Activated B cell treated with CpG ODN at 0.5 μM for 24 hours (primary cell): ENCODE data around the gene MTG2. TPM values are rescaled to one million over a fixed set of nuclear protein-coding genes. Genes with fewer than 3 reads are reported as not detected.

Source experiments
- ATAC-seq: fragments of 200-7000 bp; cut with Tn5 transposase; one replicate; pipeline ENCODE4 v1.10.0; 2021; ENCODE audit warnings: low read depth, mild to moderate bottlenecking, moderate library complexity
- CTCF ChIA-PET: fragments of 350-600 bp; sonication (Branson Sonifier 250); formaldehyde crosslinking; loops from one replicate; lab custom pipeline; 2021; ENCODE audit warnings: antibody characterized with exemption; lab: Charles Lee
- POLR2A ChIA-PET: fragments of 350-600 bp; sonication (Branson Sonifier 250); formaldehyde crosslinking; loops from one replicate; lab custom pipeline; 2021; ENCODE audit warnings: antibody characterized with exemption; lab: Charles Lee
- DNase-seq: peaks from one replicate; pipeline ENCODE4 v3.0.0; 2022
- H3K27ac Mint-ChIP-seq: one replicate; pipeline ENCODE4 v1.8.0; 2020; ENCODE audit warnings: mixed read lengths
- H3K27me3 Mint-ChIP-seq: one replicate; pipeline ENCODE4 v1.8.0; 2021; ENCODE audit warnings: mixed read lengths
- H3K36me3 Mint-ChIP-seq: one replicate; pipeline ENCODE4 v1.8.0; 2021; ENCODE audit warnings: low read depth, mixed read lengths
- H3K4me1 Mint-ChIP-seq: one replicate; pipeline ENCODE4 v1.8.0; 2021; ENCODE audit warnings: mixed read lengths
- H3K4me3 Mint-ChIP-seq: one replicate; pipeline ENCODE4 v1.8.0; 2020; ENCODE audit warnings: mild to moderate bottlenecking, mixed read lengths
- H3K9me3 Mint-ChIP-seq: one replicate; pipeline ENCODE4 v1.8.0; 2020; ENCODE audit warnings: mixed read lengths
- intact Hi-C: fragments of 100-400 bp; cut with micrococcal nuclease; formaldehyde crosslinking; loops from one replicate; pipeline ENCODE4 v1.15.1; 2024
- total RNA-seq: library from RNA; stranded (reverse); gene quantifications from 2 replicates; pipeline ENCODE4 v1.2.3, GENCODE V29; 2022
- TF ChIP-seq, protein P1 (sequence below): fragments of 200-600 bp; IDR thresholded peaks from one replicate; pipeline ENCODE4 v1.8.0; 2022; ENCODE audit warnings: antibody characterized with exemption, mild to moderate bottlenecking

Gene MTG2
- total RNA-seq, 1 donor from 2014 or later = 46.8 TPM

DNA sequence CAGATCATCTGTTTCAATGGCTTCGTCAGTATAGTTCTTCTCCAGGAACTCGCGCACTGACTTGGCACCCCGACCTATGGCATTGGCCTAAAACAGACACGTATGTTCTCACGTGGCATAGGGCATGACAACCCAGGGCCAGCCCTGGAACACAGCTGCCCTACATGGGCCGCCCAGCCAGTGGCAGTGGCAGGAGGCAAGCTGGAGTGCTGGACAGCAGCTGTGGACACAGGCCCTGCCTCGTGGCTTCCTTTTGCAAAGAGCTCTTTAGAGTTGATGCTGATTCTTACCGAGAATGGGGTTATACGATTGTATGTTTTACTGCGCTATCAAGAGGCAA is 44.7 kb upstream of the MTG2 start:
- TF ChIP-seq, protein P1, sequence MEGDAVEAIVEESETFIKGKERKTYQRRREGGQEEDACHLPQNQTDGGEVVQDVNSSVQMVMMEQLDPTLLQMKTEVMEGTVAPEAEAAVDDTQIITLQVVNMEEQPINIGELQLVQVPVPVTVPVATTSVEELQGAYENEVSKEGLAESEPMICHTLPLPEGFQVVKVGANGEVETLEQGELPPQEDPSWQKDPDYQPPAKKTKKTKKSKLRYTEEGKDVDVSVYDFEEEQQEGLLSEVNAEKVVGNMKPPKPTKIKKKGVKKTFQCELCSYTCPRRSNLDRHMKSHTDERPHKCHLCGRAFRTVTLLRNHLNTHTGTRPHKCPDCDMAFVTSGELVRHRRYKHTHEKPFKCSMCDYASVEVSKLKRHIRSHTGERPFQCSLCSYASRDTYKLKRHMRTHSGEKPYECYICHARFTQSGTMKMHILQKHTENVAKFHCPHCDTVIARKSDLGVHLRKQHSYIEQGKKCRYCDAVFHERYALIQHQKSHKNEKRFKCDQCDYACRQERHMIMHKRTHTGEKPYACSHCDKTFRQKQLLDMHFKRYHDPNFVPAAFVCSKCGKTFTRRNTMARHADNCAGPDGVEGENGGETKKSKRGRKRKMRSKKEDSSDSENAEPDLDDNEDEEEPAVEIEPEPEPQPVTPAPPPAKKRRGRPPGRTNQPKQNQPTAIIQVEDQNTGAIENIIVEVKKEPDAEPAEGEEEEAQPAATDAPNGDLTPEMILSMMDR = no peak
- no peaks in the 10 kb centered on the region for H3K9me3 Mint-ChIP-seq
- no peak overlapping the region for H3K4me3 Mint-ChIP-seq
- H3K27me3 Mint-ChIP-seq = no peaks in the 10 kb centered on the region
- no peak overlapping the region for H3K27ac Mint-ChIP-seq
- DNase-seq (no peak), ATAC-seq (no peak)
- ChIA-PET POLR2A (interaction anchor here (1.1 kb wide), 1 partner anchor 16 kb away, joined by 3 read pairs; the partner anchor contains the start of gene LSM14B), CTCF (interaction anchor here (0.6 to 4.1 kb wide), 2 partner anchors 107 to 128 kb away, joined by 4 to 46 read pairs; no protein-coding TSS in a partner anchor)
- H3K36me3 Mint-ChIP-seq = peaks cover 83% of the 10 kb centered on the region
- intact Hi-C loops = loop anchor here (5.0 kb wide), 1 partner anchor 111 kb away; no protein-coding TSS in a partner anchor
- H3K4me1 Mint-ChIP-seq = peaks cover 37% of the 10 kb centered on the region

DNA sequence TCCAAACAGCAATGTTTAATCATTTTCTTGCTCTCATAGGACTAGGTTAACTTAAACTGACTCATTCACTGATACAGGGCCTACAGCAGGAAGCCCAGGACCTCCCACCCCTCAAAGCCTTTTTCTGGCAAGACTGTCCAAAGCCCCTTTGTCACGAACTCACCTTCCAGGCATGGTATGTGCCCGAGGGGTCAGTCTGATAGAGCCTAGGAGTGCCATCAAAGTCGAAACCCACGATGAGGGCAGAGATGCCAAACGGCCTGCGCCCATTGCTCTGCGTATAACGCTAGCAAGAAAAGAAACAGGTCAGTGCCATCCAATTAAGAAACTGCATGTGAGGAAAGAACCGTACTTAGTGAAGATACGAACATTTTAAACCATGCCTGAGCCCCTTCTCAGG is 43.9 kb upstream of the MTG2 start:
- TF ChIP-seq, protein P1 = no peak
- peaks cover 35% of the 10 kb centered on the region for H3K4me1 Mint-ChIP-seq
- DNase-seq = no peak
- H3K4me3 Mint-ChIP-seq = no peak overlapping the region
- H3K27me3 Mint-ChIP-seq = no peaks in the 10 kb centered on the region
- intact Hi-C loops = loop anchor here (5.0 kb wide), 1 partner anchor 112 kb away; no protein-coding TSS in a partner anchor
- peaks cover 77% of the 10 kb centered on the region for H3K36me3 Mint-ChIP-seq
- no peaks in the 10 kb centered on the region for H3K9me3 Mint-ChIP-seq
- no peak for ATAC-seq
- no peak overlapping the region for H3K27ac Mint-ChIP-seq
- CTCF ChIA-PET = no interaction called here
- POLR2A ChIA-PET = interaction anchor here (1.1 kb wide), 1 partner anchor 17 kb away, joined by 3 read pairs; the partner anchor contains the start of gene LSM14B

DNA sequence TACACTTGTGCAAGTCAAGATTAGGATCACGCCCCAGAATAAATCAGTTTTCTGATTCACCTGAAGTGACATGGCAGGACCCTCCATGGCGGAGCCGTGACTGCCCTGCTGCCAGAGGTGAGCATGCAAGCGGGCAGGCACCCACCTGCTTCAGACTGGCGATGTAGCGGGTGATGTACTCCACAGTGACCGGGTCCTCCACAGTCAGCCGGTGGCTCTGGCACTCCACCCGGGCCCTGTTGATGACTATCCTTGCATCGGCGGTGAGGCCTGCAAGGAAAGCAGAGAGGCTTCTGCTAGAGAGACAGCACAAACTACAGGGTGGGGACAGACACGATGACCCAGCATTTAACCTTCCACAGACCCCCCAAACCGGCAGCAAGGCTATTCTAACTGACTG is 43.2 kb upstream of the MTG2 start:
- intact Hi-C loops = loop anchor here (5.0 kb wide), 2 partner anchors 112 to 248 kb away; partner anchors contain the start of gene RPS21
- TF ChIP-seq, protein P1 = no peak
- Mint-ChIP-seq H3K36me3 (peaks cover 70% of the 10 kb centered on the region), H3K4me1 (peaks cover 36% of the 10 kb centered on the region), H3K4me3 (no peak overlapping the region), H3K27ac (no peak overlapping the region), H3K27me3 (no peaks in the 10 kb centered on the region), H3K9me3 (no peaks in the 10 kb centered on the region)
- ATAC-seq = no peak
- DNase-seq = no peak
- CTCF ChIA-PET = no interaction called here
- POLR2A ChIA-PET = no interaction called here

DNA sequence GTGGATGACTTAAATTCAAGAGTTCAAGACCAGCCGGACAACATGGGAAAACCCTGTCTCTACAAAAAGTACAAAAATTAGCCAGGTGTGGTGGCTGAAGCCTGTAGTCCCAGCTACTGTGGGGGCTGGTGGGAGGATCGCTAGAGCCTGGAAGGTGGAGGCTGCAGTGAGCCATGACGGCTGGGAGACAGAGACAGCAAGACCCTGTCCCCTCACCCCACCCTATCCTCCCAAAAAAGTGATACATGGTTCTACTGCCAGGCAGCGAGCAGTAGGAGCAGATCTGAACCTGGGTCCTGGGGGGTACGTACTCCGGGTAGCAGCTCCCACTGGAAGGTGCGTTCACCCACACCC is 41.8 kb upstream of the MTG2 start:
- POLR2A ChIA-PET = interaction anchor here (1.3 to 1.9 kb wide), 3 partner anchors 14 to 75 kb away, joined by 3 to 11 read pairs (median 5); partner anchors contain the start of gene LSM14B
- CTCF ChIA-PET = no interaction called here
- H3K36me3 Mint-ChIP-seq = peaks cover 56% of the 10 kb centered on the region

More for the DNA sequence above, 41.8 kb upstream of the MTG2 start:
- DNase-seq (no peak), ATAC-seq (no peak)
- Mint-ChIP-seq H3K9me3 (no peaks in the 10 kb centered on the region), H3K27ac (peak overlapping the region; percentile 22), H3K27me3 (no peaks in the 10 kb centered on the region), H3K4me3 (no peak overlapping the region), H3K4me1 (peaks cover 43% of the 10 kb centered on the region)
- TF ChIP-seq, protein P1 = no peak
- intact Hi-C loops = loop anchor here (5.0 kb wide), 1 partner anchor 246 kb away; the partner anchor contains the start of gene RPS21
